K562 (cell line): ENCODE results near the gene SLC17A8. TPM values are rescaled to one million over a fixed set of nuclear protein-coding genes. Genes with fewer than 3 reads are reported as not detected.

Experiments used
- ATAC-seq: fragments of 200-7000 bp; cut with Tn5 transposase; 3 replicates; pipeline ENCODE4 v1.9.1; 2020; ENCODE audit warnings: moderate library complexity
- BruUV-seq: library from RNA; stranded (reverse); fragments of 400-500 nt; replicated peaks from 2 replicates; lab custom pipeline; 2021; lab: Mats Ljungman, UMichigan
- CTCF ChIA-PET: fragments of 300-600 bp; formaldehyde crosslinking; extraction: SDS; loops from one replicate; lab custom pipeline; 2021; ENCODE audit warnings: low intra/inter-chr PET ratio; lab: Yijun Ruan, JAX
- POLR2A ChIA-PET: fragments of 300-600, 350-650 bp; sonication (Branson Sonifier 250); formaldehyde crosslinking; extraction: SDS; loops from one replicate; lab custom pipeline; 2021; ENCODE audit warnings: antibody characterized with exemption, inconsistent platforms; lab: Yijun Ruan, JAX
- DNase-seq, 4 experiments: peaks; one replicate each; pipeline versions ENCODE4 v3.0.0 to v3.0.0-alpha.2; 2011 to 2018; ENCODE audit warnings: low spot score in 3 of 4, mixed read lengths in 3 of 4; ENCODE audit errors: extremely low read depth in 1 of 4
- FAIRE-seq: peaks from 2 replicates; lab custom pipeline; 2011; peaks lifted over from hg19 to GRCh38; lab: Jason Lieb, UNC
- H2AFZ ChIP-seq: 2 replicates; pipeline ENCODE4 v1.6.0; 2011; ENCODE audit warnings: low read depth, low read length, control low read depth, inconsistent platforms
- H3K27ac ChIP-seq: fragments of 200-600 bp; 3 replicates; pipeline ENCODE4 v1.8.0; 2011; ENCODE audit warnings: low read depth, mild to moderate bottlenecking, control low read depth, inconsistent platforms, low read length, moderate library complexity, mixed read lengths; ENCODE audit errors: extremely low read depth
- H3K27me3 ChIP-seq, 2 experiments: fragments of 300-600 bp in 1 of 2; 2 replicates in 1 of 2; 3 replicates in 1 of 2; pipeline versions ENCODE4 v1.6.0 to v1.8.0; 2011; ENCODE audit warnings: inconsistent platforms in 2 of 2, low read length in 2 of 2, mild to moderate bottlenecking in 1 of 2, mixed read lengths in 1 of 2, moderate library complexity in 1 of 2; ENCODE audit not compliant: control insufficient read depth in 2 of 2, insufficient read depth in 2 of 2
- H3K36me3 ChIP-seq: fragments of 300-600 bp; 3 replicates; pipeline ENCODE4 v1.8.0; 2011; ENCODE audit warnings: mild to moderate bottlenecking, low read length, inconsistent platforms; ENCODE audit not compliant: control insufficient read depth, insufficient read depth
- H3K4me1 ChIP-seq, 2 experiments: fragments of 200-600 bp in 1 of 2; replicated peaks in 1 of 2; 2 replicates in 1 of 2; 3 replicates in 1 of 2; pipeline versions ENCODE4 v1.5.1 to v1.8.0; 2011; ENCODE audit warnings: inconsistent platforms in 2 of 2, low read length in 2 of 2, mild to moderate bottlenecking in 1 of 2, mixed read lengths in 1 of 2, moderate library complexity in 1 of 2; ENCODE audit not compliant: control insufficient read depth in 2 of 2, insufficient read depth in 2 of 2
- H3K4me2 ChIP-seq: 2 replicates; pipeline ENCODE4 v1.6.1; 2011; ENCODE audit warnings: low read length, control low read depth, inconsistent platforms, mixed read lengths; ENCODE audit not compliant: insufficient read depth
- H3K4me3 ChIP-seq: fragments of 200-600 bp; sonication (generic), shearing (Covaris generic); 2 replicates; pipeline ENCODE4 v1.5.1; 2016; ENCODE audit warnings: control low read depth, inconsistent platforms
- H3K79me2 ChIP-seq: fragments of 200-600 bp; 3 replicates; pipeline ENCODE4 v1.8.0; 2011; ENCODE audit warnings: low read length, inconsistent platforms; ENCODE audit not compliant: control insufficient read depth, insufficient read depth
- H3K9ac ChIP-seq, 2 experiments: 2 replicates each; pipeline versions ENCODE4 v1.6.0 to v1.6.1; 2011; ENCODE audit warnings: low read depth in 2 of 2, low read length in 2 of 2, control low read depth in 1 of 2, inconsistent platforms in 1 of 2, mild to moderate bottlenecking in 1 of 2, mixed read lengths in 1 of 2; ENCODE audit not compliant: insufficient read depth in 1 of 2
- H3K9me1 ChIP-seq: one replicate; pipeline ENCODE4 v1.6.0; 2011; ENCODE audit warnings: inconsistent platforms, mild to moderate bottlenecking, low read length, moderate library complexity; ENCODE audit not compliant: control insufficient read depth, insufficient read depth
- H3K9me3 ChIP-seq: replicated peaks from 2 replicates; pipeline ENCODE4 v1.5.1; 2011; ENCODE audit warnings: low read depth, low read length, inconsistent platforms; ENCODE audit not compliant: control insufficient read depth, insufficient read depth
- H4K20me1 ChIP-seq: replicated peaks from 2 replicates; pipeline ENCODE4 v1.6.1; 2011; ENCODE audit warnings: low read length, inconsistent platforms, mixed read lengths; ENCODE audit not compliant: control insufficient read depth, insufficient read depth
- BRCA1 ChIP-seq, 2 experiments: fragments of 450-650 bp in 1 of 2; sonication (generic) in 1 of 2; formaldehyde crosslinking in 1 of 2; IDR thresholded peaks; 2 replicates each; pipeline versions ENCODE4 v1.5.0 to v1.6.1; 2017 to 2020; ENCODE audit warnings: mild to moderate bottlenecking in 1 of 2, missing genetic modification reagents in 1 of 2
- DMBX1 ChIP-seq: fragments of 250-450 bp; sonication (Bioruptor Pico); IDR thresholded peaks from 2 replicates; pipeline ENCODE4 v1.8.0; 2022; ENCODE audit warnings: inconsistent platforms, mild to moderate bottlenecking, moderate library complexity, borderline replicate concordance
- ERF ChIP-seq: fragments of 450-650 bp; formaldehyde crosslinking; IDR thresholded peaks from 2 replicates; pipeline ENCODE4 v1.4.0; 2020; ENCODE audit warnings: mild to moderate bottlenecking, mixed read lengths
- JUNB ChIP-seq: fragments of 450-650 bp; formaldehyde crosslinking; conservative IDR thresholded peaks from 2 replicates; pipeline ENCODE4 v1.4.0; 2020; ENCODE audit warnings: mild to moderate bottlenecking
- ZNF277 ChIP-seq: fragments of 250-450 bp; sonication (Bioruptor Pico); IDR thresholded peaks from 2 replicates; pipeline ENCODE4 v1.8.0; 2022; ENCODE audit warnings: inconsistent platforms, mild to moderate bottlenecking, moderate library complexity, borderline replicate concordance
- ZNF318 ChIP-seq, 2 experiments: fragments of 450-650 bp; IDR thresholded peaks; 2 replicates each; pipeline ENCODE4 v1.6.1; 2016; ENCODE audit warnings: mild to moderate bottlenecking in 2 of 2, borderline replicate concordance in 1 of 2, low read depth in 1 of 2, moderate library complexity in 1 of 2
- ZNF551 ChIP-seq: fragments of 250-450 bp; sonication (Bioruptor Pico); IDR thresholded peaks from 2 replicates; pipeline ENCODE4 v1.5.0; 2021; ENCODE audit warnings: mild to moderate bottlenecking, moderate library complexity
- WGBS: fragments of 100-300 bp; shearing (Covaris generic); methylation state at CpG from one replicate; pipeline ENCODE4 v1.1.6; 2016; ENCODE audit warnings: low coverage, mixed read lengths; ENCODE audit not compliant: insufficient coverage; ENCODE audit errors: missing lambda C conversion rate; 5-methylcytosine and 5-hydroxymethylcytosine counted together
- in situ Hi-C: fragments of 300-500 bp; cut with MboI; formaldehyde crosslinking; loops from 4 replicates; pipeline ENCODE4 v1.15.0; 2018; ENCODE audit warnings: inconsistent platforms, mixed read lengths
- intact Hi-C: fragments of 100-400 bp; cut with micrococcal nuclease; formaldehyde crosslinking; loops from 2 replicates; pipeline ENCODE4 v1.14.2; 2022
- polyA plus RNA-seq, 8 experiments: library from polyadenylated mRNA; depleted of rRNA in 4 of 8; stranded (reverse) in 5 of 8; unstranded in 3 of 8; fragments of >200 nt; fragmentation: Nextera tagmentation in 2 of 8; fragmentation: Illumina TruSeq in 1 of 8; extraction: Ambion mirVana in 2 of 8; extraction: Trizol in 1 of 8; gene quantifications; 2 replicates each; pipeline versions ENCODE4 v1.2.1 to v1.2.3, GENCODE V29; 2011 to 2014; ENCODE audit warnings: inconsistent platforms in 1 of 8, missing spikeins in 1 of 8
- total RNA-seq, 7 experiments: library from RNA; depleted of rRNA in 6 of 7; stranded (reverse); fragments of >200 nt in 6 of 7; fragmentation: Illumina TruSeq in 2 of 7; extraction: Trizol in 2 of 7; gene quantifications; 2 replicates each; pipeline versions ENCODE4 v1.2.1 to v1.2.3, GENCODE V29; 2011 to 2021; ENCODE audit warnings: low replicate concordance in 1 of 7
- TF ChIP-seq, protein P1 (sequence below), 2 experiments: fragments of 450-650 bp; IDR thresholded peaks; 2 replicates each; pipeline ENCODE4 v1.6.1; 2018; ENCODE audit warnings: mild to moderate bottlenecking in 2 of 2, low read depth in 1 of 2; ENCODE audit not compliant: partially characterized antibody in 2 of 2

SLC17A8 gene
- total and polyA plus RNA-seq, 9 of the 15 experiments (the other 6 are each of a cell fraction or from before 2014, with no cell fraction given): 0.03 TPM; not detected in 8

DNA sequence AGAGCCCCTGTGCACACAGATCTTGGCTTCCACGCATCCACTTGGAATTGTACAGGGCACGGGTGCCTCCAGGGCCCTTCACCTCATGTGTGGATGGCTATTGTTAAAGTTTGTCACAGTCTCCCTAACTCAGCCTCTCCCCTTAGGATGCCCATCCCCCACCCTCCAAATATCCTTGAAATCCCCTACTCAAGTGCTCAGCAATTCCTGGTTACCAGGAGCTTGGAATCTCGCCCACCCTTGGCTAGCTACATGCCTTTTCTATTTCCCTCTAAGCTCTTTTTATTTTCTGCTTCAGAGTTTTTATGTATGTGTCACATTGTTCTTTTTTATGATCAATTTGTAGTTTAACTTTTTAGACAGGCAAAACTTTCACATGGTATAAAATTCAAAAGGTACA lies 103.8 kb downstream of the SLC17A8 start:
- no peak for DNase-seq
- in situ Hi-C loops: no loop called here
- TF ChIP-seq ERF (CRISPR knock-in tag) (no peak), JUNB (CRISPR knock-in tag) (no peak), ZNF318 (IDR thresholded peaks at IDR 0.05; ENCODE audit: borderline replicate concordance in 1 of 2, low read depth in 1 of 2) (no peak), ZNF551 (CRISPR knock-in tag) (no peak), ZNF277 (CRISPR knock-in tag) (no peak), BRCA1 (IDR thresholded peaks at IDR 0.05) (no peak), BRCA1 (CRISPR knock-in tag; IDR thresholded peaks at IDR 0.05) (no peak), DMBX1 (CRISPR knock-in tag) (no peak)
- TF ChIP-seq, protein P1, sequence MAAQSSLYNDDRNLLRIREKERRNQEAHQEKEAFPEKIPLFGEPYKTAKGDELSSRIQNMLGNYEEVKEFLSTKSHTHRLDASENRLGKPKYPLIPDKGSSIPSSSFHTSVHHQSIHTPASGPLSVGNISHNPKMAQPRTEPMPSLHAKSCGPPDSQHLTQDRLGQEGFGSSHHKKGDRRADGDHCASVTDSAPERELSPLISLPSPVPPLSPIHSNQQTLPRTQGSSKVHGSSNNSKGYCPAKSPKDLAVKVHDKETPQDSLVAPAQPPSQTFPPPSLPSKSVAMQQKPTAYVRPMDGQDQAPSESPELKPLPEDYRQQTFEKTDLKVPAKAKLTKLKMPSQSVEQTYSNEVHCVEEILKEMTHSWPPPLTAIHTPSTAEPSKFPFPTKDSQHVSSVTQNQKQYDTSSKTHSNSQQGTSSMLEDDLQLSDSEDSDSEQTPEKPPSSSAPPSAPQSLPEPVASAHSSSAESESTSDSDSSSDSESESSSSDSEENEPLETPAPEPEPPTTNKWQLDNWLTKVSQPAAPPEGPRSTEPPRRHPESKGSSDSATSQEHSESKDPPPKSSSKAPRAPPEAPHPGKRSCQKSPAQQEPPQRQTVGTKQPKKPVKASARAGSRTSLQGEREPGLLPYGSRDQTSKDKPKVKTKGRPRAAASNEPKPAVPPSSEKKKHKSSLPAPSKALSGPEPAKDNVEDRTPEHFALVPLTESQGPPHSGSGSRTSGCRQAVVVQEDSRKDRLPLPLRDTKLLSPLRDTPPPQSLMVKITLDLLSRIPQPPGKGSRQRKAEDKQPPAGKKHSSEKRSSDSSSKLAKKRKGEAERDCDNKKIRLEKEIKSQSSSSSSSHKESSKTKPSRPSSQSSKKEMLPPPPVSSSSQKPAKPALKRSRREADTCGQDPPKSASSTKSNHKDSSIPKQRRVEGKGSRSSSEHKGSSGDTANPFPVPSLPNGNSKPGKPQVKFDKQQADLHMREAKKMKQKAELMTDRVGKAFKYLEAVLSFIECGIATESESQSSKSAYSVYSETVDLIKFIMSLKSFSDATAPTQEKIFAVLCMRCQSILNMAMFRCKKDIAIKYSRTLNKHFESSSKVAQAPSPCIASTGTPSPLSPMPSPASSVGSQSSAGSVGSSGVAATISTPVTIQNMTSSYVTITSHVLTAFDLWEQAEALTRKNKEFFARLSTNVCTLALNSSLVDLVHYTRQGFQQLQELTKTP (IDR thresholded peaks at IDR 0.05; ENCODE audit: low read depth in 1 of 2, partially characterized antibody in 2 of 2): no peak

More for the DNA sequence above, 103.8 kb downstream of the SLC17A8 start:
- no peak overlapping the region for H3K4me2 ChIP-seq
- H3K9ac ChIP-seq: no peak overlapping the region
- H3K79me2 ChIP-seq: no peaks in the 10 kb centered on the region
- no TSS peak for BruUV-seq
- H2AFZ ChIP-seq: no peak overlapping the region
- CTCF ChIA-PET: no interaction called here
- 3% methylated on average over 3 of the region's 3 CpGs for WGBS
- POLR2A ChIA-PET: no interaction called here
- H3K36me3 ChIP-seq: no peaks in the 10 kb centered on the region
- H3K9me1 ChIP-seq: no peaks in the 10 kb centered on the region
- H3K27me3 ChIP-seq: no peaks in the 10 kb centered on the region
- H3K4me1 ChIP-seq: no peaks in the 10 kb centered on the region
- H3K27ac ChIP-seq: no peak overlapping the region
- intact Hi-C loops: no loop called here
- ATAC-seq (no peak), FAIRE-seq (no peak)
- no peaks in the 10 kb centered on the region for H3K9me3 ChIP-seq
- no peaks in the 10 kb centered on the region for H4K20me1 ChIP-seq
- no peak overlapping the region for H3K4me3 ChIP-seq
